HG03457 (cell line): ENCODE measurements around the gene ALPP.
"Not testable (repeated sequence)": the region's sequence is repeated elsewhere in the genome, so short reads cannot be mapped to it uniquely, and the experiment has no call there.

Experiments
- ATAC-seq: cut with Tn5 transposase; IDR thresholded peaks from one replicate; pipeline ENCODE4 v1.9.1; 2021; ENCODE audit warnings: moderate number of reproducible peaks; ENCODE audit not compliant: unreplicated experiment

ALPP gene

GRCh38 chr2:232379610-232380590 lies 1.3 kb downstream of the ALPP start:
- ATAC-seq, result not testable (repeated sequence)

DNA sequence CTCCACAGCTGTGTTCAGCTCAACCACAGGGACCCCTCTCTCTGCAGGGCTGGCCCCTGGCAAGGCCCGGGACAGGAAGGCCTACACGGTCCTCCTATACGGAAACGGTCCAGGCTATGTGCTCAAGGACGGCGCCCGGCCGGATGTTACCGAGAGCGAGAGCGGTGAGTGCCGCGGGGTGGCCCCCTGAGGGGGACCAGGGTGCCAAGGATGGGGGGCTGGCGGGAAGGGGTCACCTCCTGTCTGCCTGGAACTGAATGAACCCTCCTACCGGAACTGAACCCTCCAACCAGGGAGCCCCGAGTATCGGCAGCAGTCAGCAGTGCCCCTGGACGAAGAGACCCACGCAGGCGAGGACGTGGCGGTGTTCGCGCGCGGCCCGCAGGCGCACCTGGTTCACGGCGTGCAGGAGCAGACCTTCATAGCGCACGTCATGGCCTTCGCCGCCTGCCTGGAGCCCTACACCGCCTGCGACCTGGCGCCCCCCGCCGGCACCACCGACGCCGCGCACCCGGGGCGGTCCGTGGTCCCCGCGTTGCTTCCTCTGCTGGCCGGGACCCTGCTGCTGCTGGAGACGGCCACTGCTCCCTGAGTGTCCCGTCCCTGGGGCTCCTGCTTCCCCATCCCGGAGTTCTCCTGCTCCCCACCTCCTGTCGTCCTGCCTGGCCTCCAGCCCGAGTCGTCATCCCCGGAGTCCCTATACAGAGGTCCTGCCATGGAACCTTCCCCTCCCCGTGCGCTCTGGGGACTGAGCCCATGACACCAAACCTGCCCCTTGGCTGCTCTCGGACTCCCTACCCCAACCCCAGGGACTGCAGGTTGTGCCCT lies 2.9 kb downstream of the ALPP start:
- not testable (repeated sequence) for ATAC-seq

DNA sequence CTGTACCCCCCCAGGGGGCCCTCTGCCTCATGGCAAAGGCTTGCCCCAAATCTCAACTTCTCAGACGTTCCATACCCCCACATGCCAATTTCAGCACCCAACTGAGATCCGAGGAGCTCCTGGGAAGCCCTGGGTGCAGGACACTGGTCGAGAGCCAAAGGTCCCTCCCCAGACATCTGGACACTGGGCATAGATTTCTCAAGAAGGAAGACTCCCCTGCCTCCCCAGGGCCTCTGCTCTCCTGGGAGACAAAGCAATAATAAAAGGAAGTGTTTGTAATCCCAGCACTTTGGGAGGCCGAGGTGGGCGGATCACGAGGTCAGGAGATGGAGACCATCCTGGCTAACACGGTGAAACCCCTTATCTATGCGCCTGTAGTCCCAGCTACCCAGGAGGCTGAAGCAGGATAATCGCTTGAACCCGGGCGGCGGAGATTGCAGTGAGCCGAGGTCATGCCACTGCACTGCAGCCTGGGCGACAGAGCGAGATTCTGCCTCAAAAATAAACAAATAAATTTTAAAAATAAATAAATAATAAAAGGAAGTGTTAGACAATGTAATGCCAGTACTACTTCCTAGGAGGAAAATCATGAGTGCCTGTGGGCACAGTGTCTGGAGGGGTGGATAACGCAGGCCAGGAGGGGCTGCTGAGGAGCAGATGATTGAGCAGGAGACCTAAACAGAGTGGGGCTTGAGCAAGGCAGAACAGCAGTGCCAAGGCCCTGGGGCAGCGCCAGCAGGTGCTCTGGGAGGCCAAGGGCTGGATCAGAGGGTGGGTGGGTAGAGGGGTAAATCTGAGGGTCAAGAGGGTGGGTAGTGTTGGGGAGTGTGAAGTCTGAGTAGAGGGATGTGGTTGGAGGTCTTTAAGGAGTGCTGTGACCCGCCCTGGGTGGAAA lies 4.0 kb downstream of the ALPP start:
- no peak for ATAC-seq

GRCh38 chr2:232384466-232384865 lies 5.9 kb downstream of the ALPP start:
- no peak for ATAC-seq

- ATAC-seq, result not testable (repeated sequence)
Measured at GRCh38 chr2:232385058-232385457, 6.5 kb downstream of the ALPP start.

- no peak for ATAC-seq
Measured at GRCh38 chr2:232385660-232386489, 7.3 kb downstream of the ALPP start.

GRCh38 chr2:232386490-232386739 lies 7.9 kb downstream of the ALPP start:
- no peak for ATAC-seq

DNA sequence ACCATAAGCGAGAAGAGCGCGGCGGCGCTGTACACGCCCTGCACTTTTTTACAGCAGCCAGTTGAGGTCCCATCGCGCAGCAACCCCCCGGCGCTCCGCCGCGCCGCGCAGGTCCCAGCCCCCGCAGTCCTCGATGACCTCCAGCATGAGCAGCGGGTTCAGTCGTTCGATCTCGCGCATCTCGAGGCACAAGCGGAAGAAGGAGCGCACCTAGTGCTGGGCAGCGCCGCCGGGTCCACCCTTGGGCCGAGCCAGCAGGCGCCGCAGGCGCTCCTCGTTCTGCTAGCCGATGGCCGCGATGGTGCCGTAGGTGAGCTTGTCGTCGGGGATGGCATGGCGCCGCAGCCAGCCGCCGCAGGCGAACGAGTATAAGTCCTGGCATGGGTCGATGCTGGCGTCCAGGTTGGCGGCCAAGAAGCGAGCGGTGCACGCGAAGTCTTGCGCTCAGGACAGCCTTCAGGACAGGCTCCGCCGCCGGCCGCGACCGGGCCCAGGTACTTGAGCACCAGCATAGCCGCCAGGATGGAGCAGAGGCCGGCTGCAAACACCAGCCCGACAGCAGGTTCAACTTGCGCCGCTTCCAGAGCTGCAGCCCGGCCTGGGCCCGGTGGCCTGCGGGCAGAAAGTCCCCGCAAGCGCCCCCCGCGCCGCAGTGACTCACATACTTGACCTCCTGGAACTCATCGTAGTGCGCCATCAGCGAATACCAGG lies 8.3 kb downstream of the ALPP start:
- ATAC-seq, result no peak

GRCh38 chr2:232387451-232388171 lies 9.1 kb downstream of the ALPP start:
- ATAC-seq, result no peak

DNA sequence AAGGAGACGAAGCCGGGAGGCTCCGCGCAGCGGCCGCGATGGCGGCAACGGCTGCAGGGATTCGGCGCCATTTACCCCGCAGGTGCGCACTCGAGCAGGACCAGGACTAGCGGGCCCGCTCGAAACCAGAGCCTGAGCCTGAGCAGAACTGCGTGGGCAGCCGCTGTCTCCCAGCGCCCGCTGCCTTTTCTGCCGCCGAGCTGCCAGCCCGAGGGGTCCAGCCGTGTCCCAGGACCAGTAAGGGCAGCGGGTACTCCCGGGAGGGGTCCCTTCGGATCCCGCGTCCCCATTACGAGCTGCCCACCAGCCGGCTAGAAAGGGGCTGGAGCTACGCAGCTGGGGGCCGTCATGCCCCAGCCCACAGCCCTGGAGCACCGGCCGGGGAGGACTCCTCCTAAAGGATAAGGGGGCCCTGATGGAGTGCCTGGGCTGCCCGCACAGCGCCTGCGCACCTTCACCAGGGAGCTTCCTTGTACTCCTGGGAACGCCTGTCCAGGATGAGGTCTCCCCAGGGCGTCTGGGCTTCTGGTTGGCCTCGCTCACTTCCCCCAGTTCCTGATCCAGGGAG lies 9.9 kb downstream of the ALPP start:
- ATAC-seq, result no peak

GRCh38 chr2:232389327-232389726 lies 10.8 kb downstream of the ALPP start:
- ATAC-seq, result no peak

GRCh38 chr2:232390661-232391060 lies 12.1 kb downstream of the ALPP start:
- no peak for ATAC-seq

DNA sequence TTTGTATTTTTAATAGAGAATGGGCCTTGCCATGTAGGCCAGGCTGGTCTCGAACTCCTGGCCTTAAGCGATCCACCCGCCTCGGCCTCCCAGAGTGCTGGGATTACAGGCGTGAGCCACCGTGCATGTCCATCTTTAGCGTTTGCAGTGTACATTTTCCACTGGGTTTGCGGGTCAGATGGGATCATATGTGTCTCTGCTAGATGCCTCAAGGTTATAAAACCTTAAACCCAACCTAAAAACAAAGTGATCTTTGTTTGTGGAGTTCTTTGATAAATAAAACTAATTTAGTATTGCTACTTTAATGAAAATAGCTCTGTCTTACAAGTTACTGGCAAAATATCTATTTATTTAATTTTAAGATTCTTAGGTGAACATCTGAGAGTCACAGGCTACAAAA lies 15.0 kb downstream of the ALPP start:
- ATAC-seq, result no peak

DNA sequence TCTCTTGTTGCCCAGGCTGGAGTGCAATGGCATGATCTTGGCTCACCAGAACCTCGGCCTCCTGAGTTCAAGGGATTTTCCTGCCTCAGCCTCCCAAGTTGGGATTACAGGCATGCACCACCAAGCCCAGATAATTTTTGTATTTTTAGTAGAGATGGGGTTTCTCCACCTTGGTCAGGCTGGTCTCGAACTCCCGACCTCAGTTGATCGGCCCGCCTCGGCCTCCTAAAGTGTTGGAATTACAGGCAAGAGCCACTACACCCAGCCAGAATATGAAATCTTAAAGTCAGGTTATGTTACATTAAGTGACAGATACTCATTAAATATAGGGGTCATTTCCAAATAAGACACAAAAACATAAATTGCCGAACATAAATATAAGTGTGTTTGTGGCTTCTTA lies 15.9 kb downstream of the ALPP start:
- not testable (repeated sequence) for ATAC-seq

- no peak for ATAC-seq
Measured at GRCh38 chr2:232395586-232395985, 17.0 kb downstream of the ALPP start.

- no peak for ATAC-seq
Measured at GRCh38 chr2:232396683-232397082, 18.1 kb downstream of the ALPP start.

GRCh38 chr2:232398293-232399034 lies 19.9 kb downstream of the ALPP start:
- ATAC-seq, result no peak
